ENCODE measurements around the gene TCF7L2.

TCF7L2 gene

GRCh38 chr10:113093188-113094113 is 143.4 kb downstream of the TCF7L2 start:
- H3K27me3 ChIP-seq = no peaks in the 10 kb centered on the region
- no peak overlapping the region for H3K4me3 ChIP-seq (ENCODE audit: low read depth in 1 of 2, low read length in 1 of 2)
- H3K27ac ChIP-seq = no peak overlapping the region
- H3K36me3 ChIP-seq = no peaks in the 10 kb centered on the region
- peaks cover 22 to 25% of the 10 kb centered on the region in 2 experiments for H3K4me1 ChIP-seq (ENCODE audit: control insufficient read depth in 1 of 2, insufficient read depth in 1 of 2, low read depth in 1 of 2, low read length in 1 of 2)
- H3K9me3 ChIP-seq = no peaks in the 10 kb centered on the region
- TF ChIP-seq, protein P1, sequence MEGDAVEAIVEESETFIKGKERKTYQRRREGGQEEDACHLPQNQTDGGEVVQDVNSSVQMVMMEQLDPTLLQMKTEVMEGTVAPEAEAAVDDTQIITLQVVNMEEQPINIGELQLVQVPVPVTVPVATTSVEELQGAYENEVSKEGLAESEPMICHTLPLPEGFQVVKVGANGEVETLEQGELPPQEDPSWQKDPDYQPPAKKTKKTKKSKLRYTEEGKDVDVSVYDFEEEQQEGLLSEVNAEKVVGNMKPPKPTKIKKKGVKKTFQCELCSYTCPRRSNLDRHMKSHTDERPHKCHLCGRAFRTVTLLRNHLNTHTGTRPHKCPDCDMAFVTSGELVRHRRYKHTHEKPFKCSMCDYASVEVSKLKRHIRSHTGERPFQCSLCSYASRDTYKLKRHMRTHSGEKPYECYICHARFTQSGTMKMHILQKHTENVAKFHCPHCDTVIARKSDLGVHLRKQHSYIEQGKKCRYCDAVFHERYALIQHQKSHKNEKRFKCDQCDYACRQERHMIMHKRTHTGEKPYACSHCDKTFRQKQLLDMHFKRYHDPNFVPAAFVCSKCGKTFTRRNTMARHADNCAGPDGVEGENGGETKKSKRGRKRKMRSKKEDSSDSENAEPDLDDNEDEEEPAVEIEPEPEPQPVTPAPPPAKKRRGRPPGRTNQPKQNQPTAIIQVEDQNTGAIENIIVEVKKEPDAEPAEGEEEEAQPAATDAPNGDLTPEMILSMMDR (IDR thresholded peaks at IDR 0.05) = no peak

- H3K27me3 ChIP-seq = no peaks in the 10 kb centered on the region
- H3K36me3 ChIP-seq = no peaks in the 10 kb centered on the region
- no peak overlapping the region for H3K4me3 ChIP-seq (ENCODE audit: low read depth in 1 of 2, low read length in 1 of 2)
- TF ChIP-seq, protein P1 (IDR thresholded peaks at IDR 0.05) = no peak
- H3K4me1 ChIP-seq (ENCODE audit: control insufficient read depth in 1 of 2, insufficient read depth in 1 of 2, low read depth in 1 of 2, low read length in 1 of 2) = peaks cover 25% of the 10 kb centered on the region in 2 experiments
- no peaks in the 10 kb centered on the region for H3K9me3 ChIP-seq
- no peak overlapping the region for H3K27ac ChIP-seq
Observed at GRCh38 chr10:113094114-113094486, 144.1 kb downstream of the TCF7L2 start.

- H3K36me3 ChIP-seq = no peaks in the 10 kb centered on the region
- no peak overlapping the region for H3K4me3 ChIP-seq (ENCODE audit: low read depth in 1 of 2, low read length in 1 of 2)
- peaks cover 34% of the 10 kb centered on the region in 2 experiments for H3K4me1 ChIP-seq (ENCODE audit: control insufficient read depth in 1 of 2, insufficient read depth in 1 of 2, low read depth in 1 of 2, low read length in 1 of 2)
- TF ChIP-seq, protein P1 (IDR thresholded peaks at IDR 0.05) = no peak
- no peaks in the 10 kb centered on the region for H3K9me3 ChIP-seq
- no peaks in the 10 kb centered on the region for H3K27me3 ChIP-seq
- no peak overlapping the region for H3K27ac ChIP-seq
Observed at GRCh38 chr10:113095419-113096127, 145.5 kb downstream of the TCF7L2 start.

DNA sequence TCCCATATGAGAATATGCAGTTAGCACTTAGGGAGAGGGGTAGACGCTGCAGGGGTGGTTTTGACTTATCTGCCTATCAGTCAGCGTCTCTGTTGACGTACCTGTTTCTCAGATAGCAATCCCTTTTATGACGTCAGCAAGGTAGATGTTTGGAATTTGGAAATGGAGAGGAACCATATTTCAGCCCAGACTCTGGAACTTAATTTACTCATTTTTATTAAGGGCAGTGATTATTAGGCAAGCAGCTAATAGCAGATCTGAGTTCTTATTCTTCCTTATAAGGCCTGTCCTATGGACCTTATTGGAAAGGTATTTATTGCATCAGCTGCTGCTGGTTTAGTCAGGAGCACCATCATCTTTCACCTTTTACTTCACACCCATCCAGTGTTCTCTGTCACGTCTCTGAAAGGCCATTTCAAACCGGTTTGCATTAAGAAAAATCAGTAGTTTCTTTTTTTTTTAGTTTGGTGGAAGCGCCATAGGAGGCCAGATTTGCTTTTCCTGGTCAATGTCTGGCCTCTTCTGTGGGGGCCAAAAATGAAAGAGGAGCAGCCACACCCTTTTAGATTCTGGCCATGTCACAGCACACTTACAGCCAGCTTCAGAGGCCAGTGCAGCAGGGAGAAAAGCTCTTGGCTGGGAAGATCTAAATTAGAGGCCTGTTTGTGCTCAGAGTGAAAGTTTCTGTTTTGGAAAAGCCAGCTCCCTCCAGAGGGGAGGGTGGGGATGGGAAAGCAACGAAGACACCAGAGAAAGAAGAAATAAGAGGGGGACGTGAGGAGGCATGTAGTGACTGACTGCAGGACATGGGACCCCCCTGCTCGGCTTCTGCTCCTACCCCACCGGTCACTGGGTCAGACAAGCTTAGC is 146.3 kb downstream of the TCF7L2 start:
- Histone ChIP-seq H3K4me3 (ENCODE audit: low read depth in 1 of 2, low read length in 1 of 2) (no peak overlapping the region), H3K9me3 (no peaks in the 10 kb centered on the region), H3K4me1 (ENCODE audit: control insufficient read depth in 1 of 2, insufficient read depth in 1 of 2, low read depth in 1 of 2, low read length in 1 of 2) (peaks cover 34% of the 10 kb centered on the region in 2 experiments), H3K27me3 (no peaks in the 10 kb centered on the region), H3K27ac (no peak overlapping the region), H3K36me3 (no peaks in the 10 kb centered on the region)
- TF ChIP-seq, protein P1 (IDR thresholded peaks at IDR 0.05) = no peak

DNA sequence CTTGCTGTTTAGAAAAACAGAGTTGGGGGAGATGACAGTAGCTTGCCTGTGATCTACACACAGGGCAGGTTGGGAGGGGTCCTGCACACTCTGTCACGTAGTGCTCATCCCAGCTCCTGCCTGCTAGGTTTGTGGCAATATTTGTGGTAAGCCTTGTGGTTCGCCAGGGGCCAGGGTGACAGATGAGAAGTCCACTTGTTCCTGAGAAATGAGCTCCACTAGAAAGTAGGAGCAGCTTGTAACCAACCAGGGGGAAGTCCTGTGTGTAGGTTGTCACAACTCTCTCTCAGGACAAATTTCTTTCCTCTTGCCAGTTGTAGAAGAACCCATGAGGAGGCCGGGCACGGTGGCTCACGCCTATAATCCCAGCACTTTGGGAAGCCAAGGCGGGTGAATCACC is 147.0 kb downstream of the TCF7L2 start:
- TF ChIP-seq, protein P1 (IDR thresholded peaks at IDR 0.05) = no peak
- H3K27ac ChIP-seq = no peak overlapping the region
- no peaks in the 10 kb centered on the region for H3K9me3 ChIP-seq
- H3K36me3 ChIP-seq = no peaks in the 10 kb centered on the region
- no peaks in the 10 kb centered on the region for H3K27me3 ChIP-seq
- H3K4me3 ChIP-seq (ENCODE audit: low read depth in 1 of 2, low read length in 1 of 2) = no peak overlapping the region
- peaks cover 34% of the 10 kb centered on the region in 2 experiments for H3K4me1 ChIP-seq (ENCODE audit: control insufficient read depth in 1 of 2, insufficient read depth in 1 of 2, low read depth in 1 of 2, low read length in 1 of 2)

All from neutrophil (primary cell).